Measurements from ENCODE around the gene B9D2.
A peak's percentile ranks its signal among the peaks of the same experiment; 100 is the strongest.
"Not testable (repeated sequence)": the region's sequence is repeated elsewhere in the genome, so short reads cannot be mapped to it uniquely, and the experiment has no call there.

Gene B9D2

GRCh38 chr19:41377977-41378709 lies 14.2 kb upstream of the B9D2 start:
- peak; percentile 48 for DNase-seq (ENCODE audit: insufficient read length)
- FAIRE-seq, result no peak

GRCh38 chr19:41376998-41377365 lies 13.0 kb upstream of the B9D2 start:
- TF ChIP-seq TAF1 (IDR thresholded peaks at IDR 0.05; ENCODE audit: borderline replicate concordance, low read depth, low read length), result no peak
- no peak for TF ChIP-seq POLR2A (IDR thresholded peaks at IDR 0.05; ENCODE audit: low read depth, low read length)
- TF ChIP-seq POLR2AphosphoS5 (IDR thresholded peaks at IDR 0.05; ENCODE audit: low read depth, low read length), result no peak
- DNase-seq (ENCODE audit: insufficient read length), result no peak
- FAIRE-seq, result no peak

More at GRCh38 chr19:41377977-41378709, 14.2 kb upstream of the B9D2 start:
- no peak for TF ChIP-seq POLR2A (IDR thresholded peaks at IDR 0.05; ENCODE audit: low read depth, low read length)
- TF ChIP-seq POLR2AphosphoS5 (IDR thresholded peaks at IDR 0.05; ENCODE audit: low read depth, low read length), result no peak
- no peak for TF ChIP-seq TAF1 (IDR thresholded peaks at IDR 0.05; ENCODE audit: borderline replicate concordance, low read depth, low read length)

DNA sequence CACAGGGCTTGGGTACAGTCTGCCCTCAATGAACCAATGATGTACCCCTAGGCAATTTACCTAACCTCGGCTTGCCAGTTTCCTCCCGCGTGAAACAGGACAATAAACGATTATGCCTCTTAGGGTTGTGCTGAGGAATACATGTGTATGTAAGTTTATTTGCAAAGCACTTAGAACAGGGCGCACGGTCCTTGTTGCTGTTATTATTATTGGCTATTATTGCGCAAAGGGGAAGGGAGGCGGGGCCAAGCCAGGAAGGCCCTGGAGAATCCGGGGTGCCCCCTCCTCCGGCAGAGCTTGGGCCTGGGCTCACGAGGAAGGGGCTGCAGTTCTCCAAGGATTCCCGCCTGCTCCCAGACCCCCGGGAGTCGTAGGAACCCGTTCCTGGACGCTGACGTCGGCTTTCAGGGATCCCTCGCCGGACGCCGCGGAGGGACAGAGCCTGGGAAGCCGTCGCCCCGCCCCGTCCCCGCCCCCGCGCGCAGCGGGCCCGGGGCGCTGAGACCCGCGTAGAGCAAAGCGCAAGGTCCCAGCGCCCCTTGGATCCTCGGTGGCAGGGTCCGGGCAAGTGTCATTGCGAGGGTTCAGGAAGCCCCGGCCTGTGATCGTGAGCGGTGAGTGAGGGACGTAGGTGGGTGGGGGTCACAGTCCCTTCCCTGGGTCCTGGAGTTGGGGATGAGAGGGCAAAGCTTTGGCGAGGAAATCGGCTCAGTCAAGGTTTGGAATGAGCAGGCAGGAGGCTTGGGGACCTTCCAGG lies 12.5 kb upstream of the B9D2 start, which contains the start of gene TMEM91:
Gene TMEM91 (plus strand): TSS at position 293 of the 757 bp plus-strand sequence. CDS start 1,777 bp downstream, outside the sequence.
- TF ChIP-seq POLR2A (IDR thresholded peaks at IDR 0.05; ENCODE audit: low read depth, low read length), result no peak
- TF ChIP-seq POLR2AphosphoS5 (IDR thresholded peaks at IDR 0.05; ENCODE audit: low read depth, low read length), result no peak
- no peak for TF ChIP-seq TAF1 (IDR thresholded peaks at IDR 0.05; ENCODE audit: borderline replicate concordance, low read depth, low read length)
- DNase-seq (ENCODE audit: insufficient read length) (no peak), FAIRE-seq (no peak)

DNA sequence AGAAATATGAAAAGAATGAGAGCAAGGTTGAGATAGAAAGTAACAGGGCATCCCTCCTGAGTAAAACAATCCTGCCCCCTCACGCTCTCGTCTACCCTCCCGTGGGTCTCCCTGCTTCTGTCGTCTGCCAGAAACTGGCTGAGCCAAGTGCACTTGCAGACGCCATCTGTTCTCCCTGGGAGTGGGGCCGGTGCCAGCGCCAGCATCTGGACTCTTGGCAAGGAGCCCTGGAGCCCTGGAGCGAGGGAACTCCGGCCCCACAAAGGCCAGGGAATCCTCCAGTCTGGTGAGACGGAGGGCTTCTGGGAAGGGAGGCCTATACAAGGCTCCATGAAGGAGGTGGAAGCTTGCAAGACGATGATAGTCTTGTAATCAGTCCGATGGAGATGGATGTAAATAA lies 10.0 kb upstream of the B9D2 start:
- TF ChIP-seq TAF1 (IDR thresholded peaks at IDR 0.05; ENCODE audit: borderline replicate concordance, low read depth, low read length), result no peak
- TF ChIP-seq POLR2AphosphoS5 (IDR thresholded peaks at IDR 0.05; ENCODE audit: low read depth, low read length), result no peak
- TF ChIP-seq POLR2A (IDR thresholded peaks at IDR 0.05; ENCODE audit: low read depth, low read length), result no peak
- DNase-seq (ENCODE audit: insufficient read length) (no peak), FAIRE-seq (no peak)

DNA sequence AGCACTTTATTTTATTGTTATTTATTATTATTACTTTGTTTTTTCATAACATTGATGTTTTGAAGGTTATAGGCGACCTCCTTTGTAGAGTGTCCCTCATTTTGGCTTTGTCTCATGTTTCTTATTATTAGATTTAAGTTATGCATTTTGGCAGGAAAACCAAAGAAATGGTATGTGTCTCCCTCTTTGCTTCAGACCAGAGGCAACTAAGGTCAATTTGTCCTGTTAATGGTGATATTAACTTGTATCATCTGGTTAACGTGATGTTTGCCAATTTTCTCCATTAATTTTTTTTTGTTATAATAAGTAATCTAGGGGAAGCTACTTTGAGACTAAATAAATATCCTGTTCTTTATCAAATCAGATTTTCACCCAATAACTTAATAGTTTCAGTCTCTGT lies 8.6 kb upstream of the B9D2 start:
- DNase-seq (ENCODE audit: insufficient read length) (no peak), FAIRE-seq (no peak)
- TF ChIP-seq POLR2AphosphoS5 (IDR thresholded peaks at IDR 0.05; ENCODE audit: low read depth, low read length) (no peak), TAF1 (IDR thresholded peaks at IDR 0.05; ENCODE audit: borderline replicate concordance, low read depth, low read length) (no peak), POLR2A (IDR thresholded peaks at IDR 0.05; ENCODE audit: low read depth, low read length) (no peak)

DNA sequence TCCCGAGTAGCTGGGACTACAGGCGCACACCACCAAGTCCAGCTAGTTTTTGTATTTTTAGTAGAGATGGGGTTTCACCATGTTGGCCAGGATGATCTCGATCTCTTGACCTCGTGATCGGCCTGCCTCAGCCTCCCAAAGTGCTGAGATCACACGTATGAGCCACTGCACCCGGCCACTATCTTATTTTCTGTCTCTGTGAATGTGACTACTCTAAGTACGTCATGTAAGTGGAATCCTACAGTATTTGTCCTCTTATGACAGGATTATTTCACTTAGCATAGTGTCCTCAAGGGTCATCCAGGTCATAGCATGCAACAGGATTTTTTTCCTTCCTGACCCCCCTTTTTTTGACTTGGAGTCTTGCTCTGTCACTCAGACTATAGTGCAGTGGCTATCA lies 7.6 kb upstream of the B9D2 start:
- no peak for TF ChIP-seq TAF1 (IDR thresholded peaks at IDR 0.05; ENCODE audit: borderline replicate concordance, low read depth, low read length)
- TF ChIP-seq POLR2A (IDR thresholded peaks at IDR 0.05; ENCODE audit: low read depth, low read length), result no peak
- TF ChIP-seq POLR2AphosphoS5 (IDR thresholded peaks at IDR 0.05; ENCODE audit: low read depth, low read length), result no peak
- DNase-seq (ENCODE audit: insufficient read length) (no peak), FAIRE-seq (no peak)

GRCh38 chr19:41371119-41371518 lies 7.2 kb upstream of the B9D2 start:
- FAIRE-seq, result not testable (repeated sequence)

GRCh38 chr19:41369769-41370168 lies 5.8 kb upstream of the B9D2 start:
- TF ChIP-seq POLR2AphosphoS5 (IDR thresholded peaks at IDR 0.05; ENCODE audit: low read depth, low read length) (no peak), POLR2A (IDR thresholded peaks at IDR 0.05; ENCODE audit: low read depth, low read length) (no peak), TAF1 (IDR thresholded peaks at IDR 0.05; ENCODE audit: borderline replicate concordance, low read depth, low read length) (no peak)
- FAIRE-seq, result no peak
- DNase-seq (ENCODE audit: insufficient read length), result no peak

More at GRCh38 chr19:41371119-41371518, 7.2 kb upstream of the B9D2 start:
- DNase-seq (ENCODE audit: insufficient read length), result not testable (repeated sequence)

GRCh38 chr19:41367848-41368301 lies 3.9 kb upstream of the B9D2 start:
- DNase-seq (ENCODE audit: insufficient read length), result no peak
- no peak for FAIRE-seq

GRCh38 chr19:41366089-41366488 lies 2.1 kb upstream of the B9D2 start:
- DNase-seq (ENCODE audit: insufficient read length), result no peak

More at GRCh38 chr19:41367848-41368301, 3.9 kb upstream of the B9D2 start:
- TF ChIP-seq POLR2AphosphoS5 (IDR thresholded peaks at IDR 0.05; ENCODE audit: low read depth, low read length) (no peak), TAF1 (IDR thresholded peaks at IDR 0.05; ENCODE audit: borderline replicate concordance, low read depth, low read length) (no peak), POLR2A (IDR thresholded peaks at IDR 0.05; ENCODE audit: low read depth, low read length) (no peak)

DNA sequence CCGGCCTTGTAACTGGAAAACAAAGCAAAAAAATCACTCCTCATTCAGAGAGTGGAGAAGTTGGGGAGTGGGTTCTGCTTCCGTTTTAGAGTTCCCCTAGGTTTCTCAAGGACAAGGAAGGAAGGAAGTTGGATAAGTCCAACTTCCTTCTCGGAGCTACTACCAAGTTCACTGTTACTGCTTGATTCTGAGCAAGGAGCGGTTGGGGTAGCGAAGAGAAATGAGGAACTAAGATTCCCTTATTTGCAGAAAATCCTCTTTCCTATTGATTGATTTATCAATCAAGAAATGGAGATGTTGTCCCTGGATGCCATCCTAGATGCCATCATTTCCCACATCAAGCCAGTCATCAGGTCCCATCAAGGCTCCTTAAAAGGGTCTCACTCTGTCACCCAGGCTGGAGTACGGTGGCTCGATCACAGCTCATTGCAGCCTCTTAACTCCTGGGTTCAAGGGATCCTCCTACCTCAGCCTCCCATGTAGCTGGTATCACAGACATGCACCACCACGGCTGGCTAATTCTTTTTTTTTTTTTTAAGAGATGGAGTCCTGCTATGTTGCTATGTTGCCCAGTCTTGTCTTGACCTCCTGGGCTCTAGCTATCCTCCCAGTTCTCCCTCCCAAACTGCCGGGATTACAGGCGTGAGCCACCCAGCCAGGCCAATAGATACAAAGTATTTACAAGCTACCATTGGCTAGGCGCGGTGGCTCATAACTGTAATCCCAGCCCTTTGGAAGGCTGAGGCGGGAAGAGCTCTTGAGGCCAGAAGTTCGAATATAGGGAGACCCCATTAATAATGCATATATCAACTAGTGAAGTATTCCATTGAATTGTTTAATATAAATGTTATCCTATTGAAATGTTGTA lies 809 bp upstream of the B9D2 start:
- DNase-seq (ENCODE audit: insufficient read length) (no peak), FAIRE-seq (peak; percentile 33)
- TF ChIP-seq TAF1 (IDR thresholded peaks at IDR 0.05; ENCODE audit: borderline replicate concordance, low read depth, low read length), result no peak
- peak; percentile 11; the same call in 1 of the 2 replicates for TF ChIP-seq POLR2AphosphoS5 (IDR thresholded peaks at IDR 0.05; ENCODE audit: low read depth, low read length)

More at GRCh38 chr19:41366089-41366488, 2.1 kb upstream of the B9D2 start:
- FAIRE-seq, result no peak
- TF ChIP-seq POLR2AphosphoS5 (IDR thresholded peaks at IDR 0.05; ENCODE audit: low read depth, low read length), result no peak
- TF ChIP-seq POLR2A (IDR thresholded peaks at IDR 0.05; ENCODE audit: low read depth, low read length), result no peak
- TF ChIP-seq TAF1 (IDR thresholded peaks at IDR 0.05; ENCODE audit: borderline replicate concordance, low read depth, low read length), result no peak
